Fibroblast of skin of left biceps (primary cell): ENCODE data around the gene CENPA.
A peak's percentile ranks its signal among the peaks of the same experiment; 100 is the strongest.
"Not testable (repeated sequence)": the region's sequence is repeated elsewhere in the genome, so short reads cannot be mapped to it uniquely, and the experiment has no call there.

Source experiments
- DNase-seq, 2 experiments: peaks; one replicate each; pipeline ENCODE4 v3.0.0-alpha.2; 2013; ENCODE audit warnings: low read depth in 2 of 2

Gene CENPA

GRCh38 chr2:26785431-26786206, at the start of gene CENPA:
TSS of gene CENPA (plus strand) at chr2:26786056. CDS start at chr2:26786197, 141 bp downstream.
- DNase-seq: peak; percentile 99

- DNase-seq: no peak
These were observed 48.6 kb upstream of the CENPA start for GRCh38 chr2:26737221-26737620.

GRCh38 chr2:26738481-26738880, 47.4 kb upstream of the CENPA start:
- no peak for DNase-seq

- DNase-seq: no peak
These were observed 46.3 kb upstream of the CENPA start for GRCh38 chr2:26739514-26739913.

GRCh38 chr2:26740346-26740745, 45.5 kb upstream of the CENPA start:
- DNase-seq: no peak

- no peak for DNase-seq
These were observed 45.0 kb upstream of the CENPA start for GRCh38 chr2:26740890-26741302.

- DNase-seq: no peak
These were observed 43.6 kb upstream of the CENPA start for GRCh38 chr2:26742048-26742770.

GRCh38 chr2:26743852-26744251, 42.0 kb upstream of the CENPA start:
- no peak for DNase-seq

GRCh38 chr2:26744953-26745352, 40.9 kb upstream of the CENPA start:
- no peak for DNase-seq

- peak; percentile 39 to 46 for DNase-seq
These were observed 40.1 kb upstream of the CENPA start for GRCh38 chr2:26745609-26746327.

GRCh38 chr2:26746934-26747333, 38.9 kb upstream of the CENPA start:
- DNase-seq: no peak

GRCh38 chr2:26749787-26750420, 36.0 kb upstream of the CENPA start:
- not testable (repeated sequence) for DNase-seq

GRCh38 chr2:26750467-26750866, 35.4 kb upstream of the CENPA start:
- not testable (repeated sequence) for DNase-seq

- DNase-seq: no peak
These were observed 33.2 kb upstream of the CENPA start for GRCh38 chr2:26752656-26753055.

- no peak for DNase-seq
These were observed 31.3 kb upstream of the CENPA start for GRCh38 chr2:26754539-26754938.

GRCh38 chr2:26754972-26755670, 30.7 kb upstream of the CENPA start:
- DNase-seq: no peak

GRCh38 chr2:26756337-26756736, 29.5 kb upstream of the CENPA start:
- no peak for DNase-seq

- DNase-seq: peak; percentile 97 to 98
These were observed 27.7 kb upstream of the CENPA start for GRCh38 chr2:26757873-26758789.

GRCh38 chr2:26758790-26759321, 27.0 kb upstream of the CENPA start:
- DNase-seq: no peak

- no peak for DNase-seq
These were observed 26.0 kb upstream of the CENPA start for GRCh38 chr2:26759845-26760244.
